ENCODE measurements around the gene SLC24A3.

The SLC24A3 gene

GRCh38 chr20:19758133-19758500 lies 545.7 kb downstream of the SLC24A3 start, which contains the start of gene RIN2:
Gene RIN2, plus strand, starts transcription at chr20:19758258. Its CDS starts 131,344 bp downstream, at chr20:19889602.
- DNase-seq: no peak

DNA sequence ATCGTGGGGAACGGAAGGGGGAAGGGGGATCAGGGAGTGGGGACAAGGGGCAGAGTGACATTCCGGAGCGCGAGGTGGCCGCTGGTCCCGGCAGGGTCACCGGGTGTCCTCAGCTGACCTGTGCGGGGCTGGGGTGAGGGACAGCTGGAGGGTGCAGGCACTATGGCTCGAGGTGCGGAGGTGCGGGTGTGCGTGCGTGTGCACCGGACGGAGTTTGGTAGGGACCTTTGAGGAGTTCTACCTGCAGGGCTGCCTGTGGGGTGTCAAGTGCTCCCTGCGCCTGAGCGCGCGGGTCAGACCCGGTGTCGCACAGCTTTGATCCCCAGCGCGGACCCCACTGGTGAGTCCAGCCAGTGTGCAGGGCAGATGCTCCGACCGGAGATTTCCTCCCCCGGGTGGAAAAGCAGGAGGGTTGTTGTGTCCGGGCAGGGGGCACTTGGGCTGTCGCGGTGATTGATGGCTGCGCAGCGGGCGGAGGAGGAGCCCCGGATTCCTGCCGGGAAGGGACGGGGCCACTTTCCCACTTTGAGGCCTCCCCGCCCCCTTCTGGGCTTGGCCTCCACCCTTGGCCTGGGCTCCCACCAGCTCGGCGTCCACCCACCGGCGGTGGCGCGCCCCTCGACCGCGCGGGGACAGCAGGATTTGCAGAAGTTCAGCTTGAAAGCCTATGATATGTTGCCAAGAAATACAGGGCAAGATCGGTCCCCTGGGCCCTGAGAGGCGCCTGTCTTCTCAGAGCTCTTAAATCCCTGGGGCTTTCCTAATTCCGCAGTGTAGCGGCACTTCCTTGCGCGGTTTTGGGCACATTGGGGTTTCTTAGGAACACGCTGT lies 546.3 kb downstream of the SLC24A3 start:
- no peak for DNase-seq

- DNase-seq: no peak
Observed at GRCh38 chr20:19760371-19760721, 547.9 kb downstream of the SLC24A3 start.

DNA sequence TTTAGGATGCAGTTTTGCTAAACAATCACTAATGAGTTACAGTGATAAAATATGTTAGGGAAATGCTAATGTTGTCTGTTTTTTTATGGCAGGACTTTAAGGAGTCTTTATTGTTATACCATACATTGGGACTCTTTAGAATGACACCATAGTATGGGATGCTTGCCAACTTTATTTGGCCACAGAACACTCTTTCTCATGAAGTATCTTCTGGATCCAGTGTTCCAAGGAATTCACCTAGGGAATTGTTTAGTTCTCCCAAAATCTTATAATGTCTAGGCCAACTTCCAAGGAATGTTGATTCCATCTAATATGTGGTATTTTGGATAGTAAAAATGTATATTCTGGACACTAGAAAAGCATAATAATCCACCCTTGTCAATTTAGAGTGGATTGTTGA lies 548.9 kb downstream of the SLC24A3 start:
- DNase-seq: no peak

DNA sequence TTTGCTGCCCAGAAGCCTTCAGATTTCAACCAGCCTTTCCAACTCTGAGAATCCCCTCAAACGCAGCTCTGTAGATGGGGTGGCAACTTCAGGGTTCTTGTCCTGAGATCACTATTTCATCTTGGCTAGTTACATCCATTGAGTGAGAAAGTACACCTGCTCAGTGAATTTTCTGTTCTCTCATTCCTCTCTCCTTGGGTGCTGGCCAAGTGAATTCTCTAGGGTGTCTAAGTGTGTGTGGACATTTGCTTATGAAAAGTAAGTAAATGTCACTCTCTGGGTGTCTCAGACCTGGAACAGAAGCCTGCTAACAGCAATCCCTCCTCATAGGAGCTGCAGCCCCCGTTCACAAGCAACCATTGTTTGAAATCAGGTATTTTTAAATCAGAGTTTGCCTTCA lies 549.4 kb downstream of the SLC24A3 start:
- no peak for DNase-seq

- no peak for DNase-seq
Observed at GRCh38 chr20:19764207-19764606, 551.8 kb downstream of the SLC24A3 start.

DNA sequence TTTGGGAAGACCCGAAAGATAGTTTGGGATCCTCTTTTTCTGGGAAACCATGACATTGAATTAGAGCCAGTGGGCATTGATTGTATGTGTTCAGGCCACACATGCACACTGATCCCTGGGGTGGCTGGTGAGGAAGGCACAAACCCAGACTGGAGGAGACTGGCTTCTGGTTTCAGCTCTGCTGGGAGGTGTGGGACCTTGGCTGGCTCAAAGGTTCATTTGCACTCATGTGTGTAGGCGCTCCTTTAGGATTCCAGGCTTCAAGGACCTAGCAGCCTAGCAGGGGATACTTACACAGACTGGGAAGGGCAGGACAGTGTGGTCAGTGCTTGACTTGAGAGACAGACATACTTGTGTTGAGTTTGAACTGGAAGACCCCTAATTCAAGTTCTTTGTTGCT lies 552.8 kb downstream of the SLC24A3 start:
- DNase-seq: no peak

DNA sequence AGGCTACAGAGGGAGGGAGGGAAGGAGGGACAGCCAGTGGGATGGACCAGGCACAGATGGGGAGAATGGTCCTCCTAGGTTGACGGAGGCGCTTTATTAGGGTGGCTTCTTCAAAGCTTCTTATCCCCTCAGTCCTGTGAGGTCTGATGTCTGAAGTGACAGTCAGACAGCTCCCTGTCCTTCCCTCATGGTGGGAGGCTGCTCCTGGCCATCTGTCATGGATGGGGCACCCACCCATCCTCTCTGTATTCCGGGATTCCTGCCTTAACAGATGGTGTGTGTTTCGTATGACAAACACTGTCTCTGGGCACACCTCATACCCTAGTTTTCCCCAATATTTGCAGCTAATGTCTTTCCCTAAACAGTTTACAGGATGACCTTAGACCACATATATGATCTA lies 553.5 kb downstream of the SLC24A3 start:
- no peak for DNase-seq

GRCh38 chr20:19767070-19767469 lies 554.6 kb downstream of the SLC24A3 start:
- no peak for DNase-seq

DNA sequence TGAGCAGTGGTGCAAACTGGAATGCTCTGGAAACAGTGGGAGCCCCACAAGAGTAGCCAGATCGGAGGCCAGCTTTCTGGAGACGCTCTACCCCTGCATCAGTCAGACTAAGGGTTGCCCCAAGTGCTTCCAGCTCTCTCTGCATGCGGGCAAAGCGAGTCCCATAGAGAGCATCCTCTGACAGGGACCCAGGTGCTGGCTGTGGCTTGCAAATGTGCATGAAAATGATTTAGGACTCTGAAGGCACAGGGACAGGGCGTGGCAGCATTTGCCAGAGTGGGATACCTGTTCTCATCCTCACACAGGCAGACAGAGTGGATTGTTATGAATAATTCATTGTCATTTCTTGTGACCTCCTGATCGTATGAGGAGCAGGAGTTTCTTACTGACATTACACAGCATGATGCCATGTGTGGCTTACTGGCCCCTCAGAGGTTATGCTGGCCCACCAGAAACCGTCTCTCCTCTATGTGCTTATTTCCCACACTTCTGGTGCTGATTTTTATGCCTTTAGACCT lies 555.9 kb downstream of the SLC24A3 start:
- DNase-seq: no peak

GRCh38 chr20:19769507-19769906 lies 557.1 kb downstream of the SLC24A3 start:
- DNase-seq: no peak

- DNase-seq: no peak
Observed at GRCh38 chr20:19770375-19770774, 557.9 kb downstream of the SLC24A3 start.

- DNase-seq: no peak
Observed at GRCh38 chr20:19771031-19771430, 558.6 kb downstream of the SLC24A3 start.
